HL-60 (cell line): Measurements from ENCODE around the gene SHROOM4.

Experiments used
- GABPA ChIP-seq: IDR thresholded peaks from 2 replicates; pipeline ENCODE4 v1.6.1; 2012; ENCODE audit warnings: low read depth
- POLR2AphosphoS5 ChIP-seq: IDR thresholded peaks from 2 replicates; pipeline ENCODE4 v1.6.1; 2012; ENCODE audit warnings: low read depth
- TF ChIP-seq, protein P1 (sequence below): IDR thresholded peaks from one replicate; pipeline ENCODE4 v1.5.1; 2011; ENCODE audit warnings: low read length, control low read depth, inconsistent platforms; ENCODE audit not compliant: insufficient read depth
- TF ChIP-seq, protein P2 (sequence below): IDR thresholded peaks from 2 replicates; pipeline ENCODE4 v1.6.1; 2012; ENCODE audit warnings: low read depth; ENCODE audit not compliant: insufficient replicate concordance

GRCh38 chrX:50614460-50614859, 199.5 kb downstream of the SHROOM4 start:
- TF ChIP-seq, protein P1, sequence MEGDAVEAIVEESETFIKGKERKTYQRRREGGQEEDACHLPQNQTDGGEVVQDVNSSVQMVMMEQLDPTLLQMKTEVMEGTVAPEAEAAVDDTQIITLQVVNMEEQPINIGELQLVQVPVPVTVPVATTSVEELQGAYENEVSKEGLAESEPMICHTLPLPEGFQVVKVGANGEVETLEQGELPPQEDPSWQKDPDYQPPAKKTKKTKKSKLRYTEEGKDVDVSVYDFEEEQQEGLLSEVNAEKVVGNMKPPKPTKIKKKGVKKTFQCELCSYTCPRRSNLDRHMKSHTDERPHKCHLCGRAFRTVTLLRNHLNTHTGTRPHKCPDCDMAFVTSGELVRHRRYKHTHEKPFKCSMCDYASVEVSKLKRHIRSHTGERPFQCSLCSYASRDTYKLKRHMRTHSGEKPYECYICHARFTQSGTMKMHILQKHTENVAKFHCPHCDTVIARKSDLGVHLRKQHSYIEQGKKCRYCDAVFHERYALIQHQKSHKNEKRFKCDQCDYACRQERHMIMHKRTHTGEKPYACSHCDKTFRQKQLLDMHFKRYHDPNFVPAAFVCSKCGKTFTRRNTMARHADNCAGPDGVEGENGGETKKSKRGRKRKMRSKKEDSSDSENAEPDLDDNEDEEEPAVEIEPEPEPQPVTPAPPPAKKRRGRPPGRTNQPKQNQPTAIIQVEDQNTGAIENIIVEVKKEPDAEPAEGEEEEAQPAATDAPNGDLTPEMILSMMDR = no peak
- TF ChIP-seq POLR2AphosphoS5 (no peak), GABPA (no peak)
- TF ChIP-seq, protein P2, sequence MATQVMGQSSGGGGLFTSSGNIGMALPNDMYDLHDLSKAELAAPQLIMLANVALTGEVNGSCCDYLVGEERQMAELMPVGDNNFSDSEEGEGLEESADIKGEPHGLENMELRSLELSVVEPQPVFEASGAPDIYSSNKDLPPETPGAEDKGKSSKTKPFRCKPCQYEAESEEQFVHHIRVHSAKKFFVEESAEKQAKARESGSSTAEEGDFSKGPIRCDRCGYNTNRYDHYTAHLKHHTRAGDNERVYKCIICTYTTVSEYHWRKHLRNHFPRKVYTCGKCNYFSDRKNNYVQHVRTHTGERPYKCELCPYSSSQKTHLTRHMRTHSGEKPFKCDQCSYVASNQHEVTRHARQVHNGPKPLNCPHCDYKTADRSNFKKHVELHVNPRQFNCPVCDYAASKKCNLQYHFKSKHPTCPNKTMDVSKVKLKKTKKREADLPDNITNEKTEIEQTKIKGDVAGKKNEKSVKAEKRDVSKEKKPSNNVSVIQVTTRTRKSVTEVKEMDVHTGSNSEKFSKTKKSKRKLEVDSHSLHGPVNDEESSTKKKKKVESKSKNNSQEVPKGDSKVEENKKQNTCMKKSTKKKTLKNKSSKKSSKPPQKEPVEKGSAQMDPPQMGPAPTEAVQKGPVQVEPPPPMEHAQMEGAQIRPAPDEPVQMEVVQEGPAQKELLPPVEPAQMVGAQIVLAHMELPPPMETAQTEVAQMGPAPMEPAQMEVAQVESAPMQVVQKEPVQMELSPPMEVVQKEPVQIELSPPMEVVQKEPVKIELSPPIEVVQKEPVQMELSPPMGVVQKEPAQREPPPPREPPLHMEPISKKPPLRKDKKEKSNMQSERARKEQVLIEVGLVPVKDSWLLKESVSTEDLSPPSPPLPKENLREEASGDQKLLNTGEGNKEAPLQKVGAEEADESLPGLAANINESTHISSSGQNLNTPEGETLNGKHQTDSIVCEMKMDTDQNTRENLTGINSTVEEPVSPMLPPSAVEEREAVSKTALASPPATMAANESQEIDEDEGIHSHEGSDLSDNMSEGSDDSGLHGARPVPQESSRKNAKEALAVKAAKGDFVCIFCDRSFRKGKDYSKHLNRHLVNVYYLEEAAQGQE = no peak
